Astrocyte (in vitro differentiated cells and primary cell): ENCODE results near the gene SIGLEC6. TPM values are rescaled to one million over a fixed set of nuclear protein-coding genes. Genes with fewer than 3 reads are reported as not detected.

ENCODE experiments used
- DNase-seq: peaks from one replicate; pipeline ENCODE4 v3.0.0-alpha.2; 2010; ENCODE audit warnings: low read depth
- FAIRE-seq: peaks from 2 replicates; lab custom pipeline; 2011; peaks lifted over from hg19 to GRCh38; lab: Jason Lieb, UNC
- H2AFZ ChIP-seq: 2 replicates; pipeline ENCODE4 v1.6.0; 2012; ENCODE audit warnings: low read depth, low read length, inconsistent platforms
- H3K27ac ChIP-seq: 2 replicates; pipeline ENCODE4 v1.5.1; 2011; ENCODE audit warnings: low read depth, low read length, inconsistent platforms
- H3K27me3 ChIP-seq: 2 replicates; pipeline ENCODE4 v1.6.0; 2011; ENCODE audit warnings: low read length, inconsistent platforms; ENCODE audit not compliant: insufficient read depth
- H3K36me3 ChIP-seq: 2 replicates; pipeline ENCODE4 v1.5.1; 2011; ENCODE audit warnings: low read length, inconsistent platforms; ENCODE audit not compliant: insufficient read depth
- H3K4me1 ChIP-seq: 2 replicates; pipeline ENCODE4 v1.5.1; 2011; ENCODE audit warnings: low read length, inconsistent platforms; ENCODE audit not compliant: insufficient read depth
- H3K4me2 ChIP-seq: 2 replicates; pipeline ENCODE4 v1.6.0; 2012; ENCODE audit warnings: low read length, inconsistent platforms
- H3K4me3 ChIP-seq: 2 replicates; pipeline ENCODE4 v1.5.1; 2011; ENCODE audit warnings: low read depth, mild to moderate bottlenecking, low read length, inconsistent platforms; ENCODE audit not compliant: insufficient read depth
- H3K79me2 ChIP-seq: 2 replicates; pipeline ENCODE4 v1.6.0; 2012; ENCODE audit warnings: mild to moderate bottlenecking, low read length, inconsistent platforms; ENCODE audit not compliant: insufficient read depth
- H3K9ac ChIP-seq: 2 replicates; pipeline ENCODE4 v1.6.0; 2012; ENCODE audit warnings: mild to moderate bottlenecking, low read length, inconsistent platforms
- H3K9me3 ChIP-seq: 2 replicates; pipeline ENCODE4 v1.5.1; 2012; ENCODE audit warnings: low read depth, mild to moderate bottlenecking, low read length, inconsistent platforms; ENCODE audit not compliant: insufficient read depth
- H4K20me1 ChIP-seq: 2 replicates; pipeline ENCODE4 v1.6.0; 2012; ENCODE audit warnings: low read length, inconsistent platforms; ENCODE audit not compliant: insufficient read depth
- H3K27ac Mint-ChIP-seq: one replicate; pipeline ENCODE4 v1.8.0; 2021; ENCODE audit warnings: mild to moderate bottlenecking, mixed read lengths; ENCODE audit not compliant: unreplicated experiment
- H3K27me3 Mint-ChIP-seq: one replicate; pipeline ENCODE4 v1.8.0; 2021; ENCODE audit warnings: low read depth, mixed read lengths; ENCODE audit not compliant: unreplicated experiment
- H3K36me3 Mint-ChIP-seq: one replicate; pipeline ENCODE4 v1.8.0; 2021; ENCODE audit warnings: low read depth, mixed read lengths; ENCODE audit not compliant: unreplicated experiment
- H3K4me1 Mint-ChIP-seq: one replicate; pipeline ENCODE4 v1.8.0; 2021; ENCODE audit warnings: low read depth, mixed read lengths; ENCODE audit not compliant: unreplicated experiment
- H3K4me3 Mint-ChIP-seq: one replicate; pipeline ENCODE4 v1.8.0; 2021; ENCODE audit warnings: mild to moderate bottlenecking, moderate library complexity, mixed read lengths; ENCODE audit not compliant: unreplicated experiment
- H3K9me3 Mint-ChIP-seq: one replicate; pipeline ENCODE4 v1.8.0; 2021; ENCODE audit warnings: mild to moderate bottlenecking, mixed read lengths; ENCODE audit not compliant: unreplicated experiment
- EZH2 ChIP-seq: IDR thresholded peaks from 2 replicates; pipeline ENCODE4 v1.6.1; 2012; ENCODE audit warnings: mild to moderate bottlenecking, low read length, inconsistent platforms; ENCODE audit not compliant: insufficient read depth
- total RNA-seq: library from RNA; stranded (reverse); gene quantifications from 2 replicates; pipeline ENCODE4 v1.2.1, GENCODE V29; 2021
- TF ChIP-seq, protein P1 (sequence below): IDR thresholded peaks from 2 replicates; pipeline ENCODE4 v1.5.1; 2011; ENCODE audit warnings: low read depth, mild to moderate bottlenecking, inconsistent platforms, low read length, moderate library complexity; ENCODE audit not compliant: insufficient read depth

SIGLEC6 gene
- total RNA-seq, 1 donor from 2014 or later: not detected

DNA sequence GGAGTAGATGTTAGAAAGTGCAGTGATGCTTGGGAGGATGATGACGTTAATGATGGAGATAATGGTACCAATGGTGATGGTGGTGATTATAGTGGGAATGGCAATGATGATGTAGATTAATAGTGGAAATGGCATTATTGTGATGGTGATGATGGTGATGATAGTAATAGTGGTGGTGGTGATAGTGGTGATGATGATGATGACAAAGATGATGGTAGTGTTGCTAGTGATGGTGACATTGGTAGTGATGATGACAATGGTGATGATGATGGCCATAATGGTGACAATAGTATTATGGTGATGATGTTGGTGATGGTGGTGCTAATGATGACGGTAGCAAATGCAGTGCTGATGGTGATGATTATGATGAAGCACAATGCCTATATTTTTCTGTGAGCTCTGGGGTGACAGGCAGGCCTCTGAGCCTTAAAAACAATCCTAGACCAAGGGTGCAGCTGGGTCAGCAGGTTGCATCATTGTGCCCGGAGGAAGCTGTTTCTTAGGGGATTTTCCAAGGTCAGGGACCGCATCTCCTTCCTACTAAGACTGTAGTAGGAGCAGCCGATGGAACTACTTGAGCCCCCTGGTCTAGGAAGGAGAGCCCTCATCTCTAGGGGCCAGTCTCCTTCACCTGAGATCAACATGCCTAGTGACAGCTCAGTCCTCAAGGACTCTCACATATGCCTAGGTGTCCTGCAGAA, 45.4 kb downstream of the SIGLEC6 start:
- Histone ChIP-seq H3K4me2 (no peak overlapping the region), H3K27ac (no peak overlapping the region), H3K9ac (no peak overlapping the region), H3K9me3 (peaks cover 9% of the 10 kb centered on the region), H3K4me1 (no peaks in the 10 kb centered on the region), H2AFZ (no peak overlapping the region), H4K20me1 (no peaks in the 10 kb centered on the region), H3K36me3 (no peaks in the 10 kb centered on the region), H3K79me2 (no peaks in the 10 kb centered on the region), H3K4me3 (no peak overlapping the region), H3K27me3 (no peaks in the 10 kb centered on the region)
- DNase-seq (no peak), FAIRE-seq (no peak)
- peaks cover 7% of the 10 kb centered on the region for H3K27me3 Mint-ChIP-seq
- no peak for TF ChIP-seq EZH2
- TF ChIP-seq, protein P1, sequence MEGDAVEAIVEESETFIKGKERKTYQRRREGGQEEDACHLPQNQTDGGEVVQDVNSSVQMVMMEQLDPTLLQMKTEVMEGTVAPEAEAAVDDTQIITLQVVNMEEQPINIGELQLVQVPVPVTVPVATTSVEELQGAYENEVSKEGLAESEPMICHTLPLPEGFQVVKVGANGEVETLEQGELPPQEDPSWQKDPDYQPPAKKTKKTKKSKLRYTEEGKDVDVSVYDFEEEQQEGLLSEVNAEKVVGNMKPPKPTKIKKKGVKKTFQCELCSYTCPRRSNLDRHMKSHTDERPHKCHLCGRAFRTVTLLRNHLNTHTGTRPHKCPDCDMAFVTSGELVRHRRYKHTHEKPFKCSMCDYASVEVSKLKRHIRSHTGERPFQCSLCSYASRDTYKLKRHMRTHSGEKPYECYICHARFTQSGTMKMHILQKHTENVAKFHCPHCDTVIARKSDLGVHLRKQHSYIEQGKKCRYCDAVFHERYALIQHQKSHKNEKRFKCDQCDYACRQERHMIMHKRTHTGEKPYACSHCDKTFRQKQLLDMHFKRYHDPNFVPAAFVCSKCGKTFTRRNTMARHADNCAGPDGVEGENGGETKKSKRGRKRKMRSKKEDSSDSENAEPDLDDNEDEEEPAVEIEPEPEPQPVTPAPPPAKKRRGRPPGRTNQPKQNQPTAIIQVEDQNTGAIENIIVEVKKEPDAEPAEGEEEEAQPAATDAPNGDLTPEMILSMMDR: no peak
- H3K9me3 Mint-ChIP-seq: peaks cover 6% of the 10 kb centered on the region
- no peaks in the 10 kb centered on the region for H3K36me3 Mint-ChIP-seq
- no peak overlapping the region for H3K27ac Mint-ChIP-seq
- H3K4me3 Mint-ChIP-seq: no peak overlapping the region
- no peaks in the 10 kb centered on the region for H3K4me1 Mint-ChIP-seq

DNA sequence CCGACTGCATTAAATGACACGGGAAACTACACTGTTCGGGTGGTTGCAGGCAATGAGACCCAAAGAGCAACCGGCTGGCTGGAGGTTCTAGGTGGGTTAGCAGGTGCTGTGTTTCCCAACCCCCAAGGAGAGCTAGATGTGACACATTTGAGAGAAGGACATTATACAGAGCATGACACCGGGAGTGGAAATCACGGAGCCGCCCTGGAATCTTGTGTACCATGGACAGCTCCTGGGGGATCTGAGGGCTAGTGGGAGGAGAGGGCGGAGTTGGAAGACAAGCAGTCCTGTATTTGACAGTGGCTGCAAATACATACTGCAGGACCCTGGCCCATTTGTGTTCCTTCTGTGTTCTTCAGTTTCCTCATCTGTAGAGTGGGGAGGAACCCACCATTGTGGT, 50.9 kb downstream of the SIGLEC6 start:
- TF ChIP-seq, protein P1: no peak
- TF ChIP-seq EZH2: no peak
- Histone ChIP-seq H3K36me3 (no peaks in the 10 kb centered on the region), H3K27ac (no peak overlapping the region), H3K27me3 (no peaks in the 10 kb centered on the region), H3K4me1 (no peaks in the 10 kb centered on the region), H3K9me3 (peaks cover 15% of the 10 kb centered on the region), H3K4me3 (no peak overlapping the region), H3K79me2 (no peaks in the 10 kb centered on the region), H3K9ac (no peak overlapping the region), H4K20me1 (no peaks in the 10 kb centered on the region), H2AFZ (no peak overlapping the region), H3K4me2 (no peak overlapping the region)
- FAIRE-seq (no peak), DNase-seq (no peak)
- H3K36me3 Mint-ChIP-seq: no peaks in the 10 kb centered on the region
- no peaks in the 10 kb centered on the region for H3K4me1 Mint-ChIP-seq
- no peak overlapping the region for H3K27ac Mint-ChIP-seq
- H3K4me3 Mint-ChIP-seq: no peak overlapping the region
- peaks cover 10% of the 10 kb centered on the region for H3K27me3 Mint-ChIP-seq
- H3K9me3 Mint-ChIP-seq: peaks cover 7% of the 10 kb centered on the region

DNA sequence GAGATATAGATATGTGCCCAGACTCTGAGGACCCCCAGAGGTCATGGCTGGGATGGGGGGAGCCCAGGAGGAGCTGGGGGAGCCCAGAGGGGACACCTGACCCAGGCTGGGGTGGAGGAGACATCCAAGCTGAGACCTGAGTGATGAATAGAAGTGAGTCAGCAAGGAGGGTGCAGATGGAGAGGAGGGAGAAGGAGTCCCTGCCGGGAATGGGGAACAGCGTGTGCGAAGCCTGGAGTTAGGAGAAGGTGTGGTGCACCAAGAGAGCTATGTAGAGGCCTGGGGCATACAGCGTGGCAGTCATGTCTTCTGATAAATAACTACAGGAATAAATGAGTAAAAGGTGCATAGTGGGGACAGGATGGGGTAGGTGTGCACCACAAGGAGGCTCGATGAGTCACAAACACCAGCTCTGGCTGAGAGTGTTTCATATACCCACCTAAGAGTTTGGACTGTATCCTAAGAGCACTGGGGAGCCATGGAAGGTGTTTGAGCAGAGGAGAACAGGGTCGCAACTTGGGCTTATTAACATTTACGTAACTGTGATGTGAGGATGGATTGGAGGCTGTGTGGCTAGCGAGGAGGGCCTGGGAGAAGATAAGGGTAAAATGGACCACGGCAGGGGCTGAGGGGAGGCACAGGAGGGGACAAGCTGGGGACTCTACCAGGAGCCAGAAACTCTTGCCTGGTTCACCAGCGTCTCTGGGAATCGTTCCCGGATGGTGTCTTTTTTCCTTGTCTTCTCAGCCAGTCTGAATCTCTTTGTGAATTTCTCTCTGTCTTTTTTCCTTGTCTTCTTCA, 51.7 kb downstream of the SIGLEC6 start:
- Histone ChIP-seq H2AFZ (no peak overlapping the region), H3K27ac (no peak overlapping the region), H3K9ac (no peak overlapping the region), H4K20me1 (no peaks in the 10 kb centered on the region), H3K36me3 (no peaks in the 10 kb centered on the region), H3K4me1 (no peaks in the 10 kb centered on the region), H3K4me2 (no peak overlapping the region), H3K4me3 (no peak overlapping the region), H3K27me3 (no peaks in the 10 kb centered on the region), H3K9me3 (peaks cover 12% of the 10 kb centered on the region), H3K79me2 (no peaks in the 10 kb centered on the region)
- H3K4me1 Mint-ChIP-seq: no peaks in the 10 kb centered on the region
- peak overlapping the region; percentile 6 for H3K4me3 Mint-ChIP-seq
- no peaks in the 10 kb centered on the region for H3K36me3 Mint-ChIP-seq
- peaks cover 15% of the 10 kb centered on the region for H3K27me3 Mint-ChIP-seq
- DNase-seq (no peak), FAIRE-seq (no peak)
- H3K27ac Mint-ChIP-seq: no peak overlapping the region
- H3K9me3 Mint-ChIP-seq: peaks cover 5% of the 10 kb centered on the region
- no peak for TF ChIP-seq EZH2
- TF ChIP-seq, protein P1: no peak
